Chondrocyte (in vitro differentiated cells): ENCODE measurements around the gene OR6M1. TPM values are rescaled to one million over a fixed set of nuclear protein-coding genes. Genes with fewer than 3 reads are reported as not detected.

Experiments used
- DNase-seq: peaks from one replicate; pipeline ENCODE4 v3.0.0; 2021; ENCODE audit warnings: mixed read lengths, low spot score
- H3K27ac Mint-ChIP-seq: one replicate; pipeline ENCODE4 v1.8.0; 2021; ENCODE audit warnings: mild to moderate bottlenecking, moderate library complexity, mixed read lengths; ENCODE audit not compliant: unreplicated experiment
- H3K27me3 Mint-ChIP-seq: 2 replicates; pipeline ENCODE4 v1.8.0; 2021; ENCODE audit warnings: low read depth, mixed read lengths
- H3K36me3 Mint-ChIP-seq: 2 replicates; pipeline ENCODE4 v1.8.0; 2021; ENCODE audit warnings: low read depth, mixed read lengths
- H3K4me1 Mint-ChIP-seq: 2 replicates; pipeline ENCODE4 v1.8.0; 2021; ENCODE audit warnings: low read depth, mild to moderate bottlenecking, mixed read lengths
- H3K4me3 Mint-ChIP-seq: one replicate; pipeline ENCODE4 v1.8.0; 2021; ENCODE audit warnings: mild to moderate bottlenecking, moderate library complexity, mixed read lengths; ENCODE audit not compliant: unreplicated experiment
- H3K9me3 Mint-ChIP-seq: 2 replicates; pipeline ENCODE4 v1.8.0; 2021; ENCODE audit warnings: low read depth, mixed read lengths
- CTCF ChIP-seq: fragments of 200-600 bp; sonication (generic); IDR thresholded peaks from 2 replicates; pipeline ENCODE4 v1.5.0; 2021; ENCODE audit warnings: antibody characterized with exemption, mild to moderate bottlenecking, moderate library complexity
- total RNA-seq: library from RNA; stranded (reverse); gene quantifications from 3 replicates; pipeline ENCODE4 v1.2.1, GENCODE V29; 2021

The OR6M1 gene
- total RNA-seq, 1 donor from 2014 or later = not detected

- Mint-ChIP-seq H3K36me3 (no peaks in the 10 kb centered on the region), H3K27ac (no peak overlapping the region), H3K27me3 (no peaks in the 10 kb centered on the region), H3K9me3 (no peaks in the 10 kb centered on the region), H3K4me3 (no peak overlapping the region), H3K4me1 (no peaks in the 10 kb centered on the region)
- no peak for DNase-seq
- no peak for TF ChIP-seq CTCF
Measured at GRCh38 chr11:123839131-123839530, 33.0 kb upstream of the OR6M1 start.

- H3K4me3 Mint-ChIP-seq = no peak overlapping the region
- no peak for DNase-seq
- H3K9me3 Mint-ChIP-seq = no peaks in the 10 kb centered on the region
- TF ChIP-seq CTCF = no peak
- H3K27me3 Mint-ChIP-seq = no peaks in the 10 kb centered on the region
- H3K36me3 Mint-ChIP-seq = no peaks in the 10 kb centered on the region
- H3K27ac Mint-ChIP-seq = no peak overlapping the region
- H3K4me1 Mint-ChIP-seq = no peaks in the 10 kb centered on the region
Measured at GRCh38 chr11:123838659-123839058, 32.5 kb upstream of the OR6M1 start.

GRCh38 chr11:123838199-123838598 is 32.0 kb upstream of the OR6M1 start:
- no peaks in the 10 kb centered on the region for H3K9me3 Mint-ChIP-seq
- H3K4me1 Mint-ChIP-seq = no peaks in the 10 kb centered on the region
- no peak for DNase-seq
- no peak for TF ChIP-seq CTCF
- no peak overlapping the region for H3K27ac Mint-ChIP-seq
- H3K36me3 Mint-ChIP-seq = no peaks in the 10 kb centered on the region
- no peak overlapping the region for H3K4me3 Mint-ChIP-seq
- no peaks in the 10 kb centered on the region for H3K27me3 Mint-ChIP-seq

GRCh38 chr11:123833095-123833494 is 26.9 kb upstream of the OR6M1 start:
- peaks cover 3% of the 10 kb centered on the region for H3K9me3 Mint-ChIP-seq
- no peaks in the 10 kb centered on the region for H3K4me1 Mint-ChIP-seq
- TF ChIP-seq CTCF = no peak
- no peak overlapping the region for H3K27ac Mint-ChIP-seq
- no peak overlapping the region for H3K4me3 Mint-ChIP-seq
- no peaks in the 10 kb centered on the region for H3K27me3 Mint-ChIP-seq
- H3K36me3 Mint-ChIP-seq = no peaks in the 10 kb centered on the region
- no peak for DNase-seq

- TF ChIP-seq CTCF = no peak
- Mint-ChIP-seq H3K4me1 (no peaks in the 10 kb centered on the region), H3K36me3 (no peaks in the 10 kb centered on the region), H3K27ac (no peak overlapping the region), H3K9me3 (peaks cover 3% of the 10 kb centered on the region), H3K27me3 (peaks cover 4% of the 10 kb centered on the region), H3K4me3 (no peak overlapping the region)
- DNase-seq = no peak
Measured at GRCh38 chr11:123829745-123830144, 23.6 kb upstream of the OR6M1 start.
